IPS-18c (cell line): ENCODE measurements around the gene RPGR.

ENCODE experiments used
- H3K4me3 ChIP-seq: 2 replicates; pipeline ENCODE4 v1.7.0; 2013; ENCODE audit warnings: low read depth, mild to moderate bottlenecking, low read length, moderate library complexity; ENCODE audit not compliant: insufficient read depth
- H3K9me3 ChIP-seq: one replicate; pipeline ENCODE4 v1.6.1; 2013; ENCODE audit warnings: mild to moderate bottlenecking, low read length, moderate library complexity; ENCODE audit not compliant: control insufficient read depth, insufficient read depth

RPGR gene

GRCh38 chrX:38225093-38225492, 102.2 kb downstream of the RPGR start:
- H3K4me3 ChIP-seq: no peak overlapping the region
- peaks cover 2% of the 10 kb centered on the region for H3K9me3 ChIP-seq

GRCh38 chrX:38224160-38224559, 103.1 kb downstream of the RPGR start:
- Histone ChIP-seq H3K4me3 (no peak overlapping the region), H3K9me3 (peaks cover 2% of the 10 kb centered on the region)

- peaks cover 2% of the 10 kb centered on the region for H3K9me3 ChIP-seq
- H3K4me3 ChIP-seq: peak overlapping the region; percentile 62
These were observed 105.8 kb downstream of the RPGR start for GRCh38 chrX:38221391-38221929.

- H3K4me3 ChIP-seq: peak within 1 kb of the TSS; percentile 62
- H3K9me3 ChIP-seq: peaks cover 2% of the 10 kb centered on the region
These were observed 106.6 kb downstream of the RPGR start, which contains the start of gene SRPX for GRCh38 chrX:38220415-38221390. Gene SRPX (minus strand): TSS chrX:38220871. CDS start chrX:38220792, 79 bp downstream.

- H3K4me3 ChIP-seq: peak overlapping the region; percentile 62
- H3K9me3 ChIP-seq: peaks cover 2% of the 10 kb centered on the region
These were observed 107.3 kb downstream of the RPGR start for GRCh38 chrX:38220024-38220414.
